ENCODE measurements around the gene PAQR6. TPM values are rescaled to one million over a fixed set of nuclear protein-coding genes. Genes with fewer than 3 reads are reported as not detected.

The PAQR6 gene, protein sequence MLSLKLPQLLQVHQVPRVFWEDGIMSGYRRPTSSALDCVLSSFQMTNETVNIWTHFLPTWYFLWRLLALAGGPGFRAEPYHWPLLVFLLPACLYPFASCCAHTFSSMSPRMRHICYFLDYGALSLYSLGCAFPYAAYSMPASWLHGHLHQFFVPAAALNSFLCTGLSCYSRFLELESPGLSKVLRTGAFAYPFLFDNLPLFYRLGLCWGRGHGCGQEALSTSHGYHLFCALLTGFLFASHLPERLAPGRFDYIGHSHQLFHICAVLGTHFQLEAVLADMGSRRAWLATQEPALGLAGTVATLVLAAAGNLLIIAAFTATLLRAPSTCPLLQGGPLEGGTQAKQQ
- total RNA-seq (2012; rRNA removed) (under 0.01 TPM in 1 of 2 replicates, not detected in the other), polyA plus RNA-seq (2012; rRNA removed) (0.57 and 0.67 TPM in 2 replicates), Bru-seq, nascent RNA (percentile 49 among the genes with signal in this experiment), BruChase-seq, experiment 1, labeled RNA remaining after a 6-hour chase (percentile 55 among the genes with signal in this experiment), BruChase-seq, experiment 2, labeled RNA remaining after a 2-hour chase (percentile 46 among the genes with signal in this experiment)
- polyA plus RNA-seq (2012; cell fraction: cytosol; rRNA removed): 0.19 and 0.32 TPM in 2 replicates
- polyA plus RNA-seq (2012; cell fraction: nucleus; rRNA removed; ENCODE audit: low replicate concordance): 6.4 and 13.6 TPM in 2 replicates
- long read RNA-seq: 0 reads

DNA sequence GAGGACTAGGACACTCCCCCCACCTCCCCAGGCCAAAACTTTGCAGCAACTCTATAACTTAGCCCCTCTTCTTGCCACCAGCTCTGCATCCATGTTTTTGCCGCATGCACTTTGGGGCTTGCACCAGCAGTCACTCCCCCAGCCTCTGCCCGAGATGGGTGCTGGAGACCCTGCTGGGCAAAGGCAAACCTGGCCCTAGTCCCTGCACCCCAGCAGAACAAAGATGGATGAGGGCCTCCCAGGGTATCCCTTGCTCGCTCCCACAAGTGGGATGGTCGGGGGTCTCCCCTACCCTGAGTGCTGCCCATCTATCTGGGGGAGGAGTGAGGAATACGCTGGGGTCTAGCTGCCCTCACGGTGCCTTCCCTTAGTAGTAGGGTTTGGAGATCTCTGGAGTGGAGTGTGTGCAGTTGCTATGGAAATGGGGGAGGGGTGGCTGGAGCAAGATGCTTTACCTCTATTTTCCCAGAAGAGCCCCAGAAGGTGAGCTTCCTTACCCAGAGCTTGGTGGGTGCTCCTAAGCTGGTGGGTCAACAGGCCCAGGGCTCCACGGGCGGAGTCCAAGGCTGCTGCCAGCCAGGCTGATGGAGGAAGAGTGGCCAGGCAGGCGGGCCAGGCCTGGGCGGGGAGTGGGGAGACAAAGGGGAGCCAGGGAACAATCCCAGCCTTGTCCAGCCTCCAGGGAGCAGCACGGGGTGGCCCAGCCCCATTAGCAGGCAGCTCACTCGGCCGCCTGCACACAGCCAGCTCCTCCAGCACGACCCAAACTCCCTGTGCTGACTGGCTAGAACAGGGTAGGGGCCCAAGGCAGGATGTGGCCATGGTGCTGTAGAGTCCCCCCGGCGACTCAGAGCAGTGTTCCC lies at the start of gene PAQR6:
Gene PAQR6, minus strand, starts transcription at position 597 of the 863 bp plus-strand sequence. CDS start 1,325 bp downstream, outside the sequence.
- Histone ChIP-seq H3K79me1 (ENCODE audit: low read depth in 1 of 2, low read length in 2 of 2) (no peaks in the 10 kb centered on the region), H3K27me3 (ENCODE audit: control insufficient read depth, insufficient read depth, low read length) (peaks cover 12% of the 10 kb centered on the region; the same call in 1 of the 2 replicates), H3K4ac (ENCODE audit: low read depth, low read length) (no peak within 1 kb of the TSS), H3K9me3 (ENCODE audit: control insufficient read depth, insufficient read depth, low read length) (no peaks in the 10 kb centered on the region), H2AK5ac (ENCODE audit: low read depth, low read length) (no peak within 1 kb of the TSS), H3K14ac (replicated peaks; ENCODE audit: low read depth, low read length) (no peak within 1 kb of the TSS), H2BK120ac (ENCODE audit: low read depth, low read length) (no peak within 1 kb of the TSS), H3K18ac (ENCODE audit: low read depth, low read length) (no peak within 1 kb of the TSS), H2BK5ac (ENCODE audit: low read depth, low read length, poor library complexity, severe bottlenecking) (no peak within 1 kb of the TSS), H3K36me3 (ENCODE audit: control insufficient read depth, insufficient read depth, low read length) (peaks cover 37% of the 10 kb centered on the region), H4K20me1 (ENCODE audit: insufficient read depth, low read length) (no peaks in the 10 kb centered on the region; the same call in none of the 2 replicates), H2AFZ (replicated peaks; ENCODE audit: low read length, poor library complexity) (no peak within 1 kb of the TSS), H3K23ac (ENCODE audit: low read depth, low read length) (0 out of 2 replicates have a peak within 1 kb of the TSS, but pooled peaks have one; percentile 10), H2BK20ac (ENCODE audit: low read depth, low read length) (no peak within 1 kb of the TSS), H3K4me1 (ENCODE audit: control insufficient read depth, insufficient read depth, low read length) (peaks cover 2% of the 10 kb centered on the region; the same call in 1 of the 2 replicates), H3K4me3 (ENCODE audit: insufficient read depth, low read depth, low read length) (no peak within 1 kb of the TSS), H2AK9ac (replicated peaks; ENCODE audit: low read depth, low read length, poor library complexity) (peak within 1 kb of the TSS; percentile 44), H2BK15ac (ENCODE audit: low read depth, low read length) (no peak within 1 kb of the TSS), H4K8ac (ENCODE audit: low read depth in 2 of 2, low read length in 2 of 2) (no peak within 1 kb of the TSS), H3K4me2 (ENCODE audit: low read depth, low read length) (no peak within 1 kb of the TSS), H3K27ac (ENCODE audit: insufficient read depth, low read length) (no peak within 1 kb of the TSS), H4K91ac (ENCODE audit: insufficient read depth, low read depth, low read length) (no peak within 1 kb of the TSS), H3K9me1 (ENCODE audit: insufficient read depth, low read length) (no peaks in the 10 kb centered on the region), H3K9ac (ENCODE audit: low read depth, low read length) (no peak within 1 kb of the TSS), H3K56ac (ENCODE audit: extremely low read depth, insufficient read depth, low read length) (no peak within 1 kb of the TSS), H4K5ac (ENCODE audit: low read depth, low read length) (no peak within 1 kb of the TSS)
- BruUV-seq (replicated peaks): no TSS peak
- no peak; the same call in 1 of the 2 replicates for ATAC-seq (ENCODE audit: low read depth)
- POLR2A ChIA-PET (ENCODE audit: unreplicated experiment): interaction anchor here (0.6 kb wide), 1 partner anchor 35 kb away, joined by 4 read pairs; the partner anchor contains the start of gene SMG5
- no peak for DNase-seq
- in situ Hi-C loops (cut with MboI; ENCODE audit: low sequenced_read_pairs) (no loop called here), intact Hi-C loops (cut with micrococcal nuclease) (no loop called here), dilution Hi-C loops (cut with HindIII; ENCODE audit: low sequenced_read_pairs, unreplicated experiment) (no loop called here)
- 65% methylated on average over 4 of the region's 16 CpGs; no CpG with 5 or more reads in 1 of the 2 experiments for WGBS, 2 experiments (ENCODE audit: extremely low coverage in 2 of 2, insufficient read length in 1 of 2)
- CTCF ChIA-PET: no interaction called here
- no peak for TF ChIP-seq MXI1 (IDR thresholded peaks at IDR 0.05; ENCODE audit: borderline replicate concordance, low read depth, low read length)
- no peak for TF ChIP-seq RCOR1 (IDR thresholded peaks at IDR 0.05; ENCODE audit: insufficient replicate concordance, low read length)
- TF ChIP-seq POLR2A (IDR thresholded peaks at IDR 0.05; ENCODE audit: low read depth, low read length): no peak
- TF ChIP-seq SMC3 (IDR thresholded peaks at IDR 0.05; ENCODE audit: low read depth, low read length): no peak
- TF ChIP-seq RAD21 (IDR thresholded peaks at IDR 0.05; ENCODE audit: low read length): no peak
- TF ChIP-seq, protein P1, sequence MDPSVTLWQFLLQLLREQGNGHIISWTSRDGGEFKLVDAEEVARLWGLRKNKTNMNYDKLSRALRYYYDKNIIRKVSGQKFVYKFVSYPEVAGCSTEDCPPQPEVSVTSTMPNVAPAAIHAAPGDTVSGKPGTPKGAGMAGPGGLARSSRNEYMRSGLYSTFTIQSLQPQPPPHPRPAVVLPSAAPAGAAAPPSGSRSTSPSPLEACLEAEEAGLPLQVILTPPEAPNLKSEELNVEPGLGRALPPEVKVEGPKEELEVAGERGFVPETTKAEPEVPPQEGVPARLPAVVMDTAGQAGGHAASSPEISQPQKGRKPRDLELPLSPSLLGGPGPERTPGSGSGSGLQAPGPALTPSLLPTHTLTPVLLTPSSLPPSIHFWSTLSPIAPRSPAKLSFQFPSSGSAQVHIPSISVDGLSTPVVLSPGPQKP (IDR thresholded peaks at IDR 0.05; ENCODE audit: borderline replicate concordance, low read depth, low read length): no peak
- TF ChIP-seq, protein P2, sequence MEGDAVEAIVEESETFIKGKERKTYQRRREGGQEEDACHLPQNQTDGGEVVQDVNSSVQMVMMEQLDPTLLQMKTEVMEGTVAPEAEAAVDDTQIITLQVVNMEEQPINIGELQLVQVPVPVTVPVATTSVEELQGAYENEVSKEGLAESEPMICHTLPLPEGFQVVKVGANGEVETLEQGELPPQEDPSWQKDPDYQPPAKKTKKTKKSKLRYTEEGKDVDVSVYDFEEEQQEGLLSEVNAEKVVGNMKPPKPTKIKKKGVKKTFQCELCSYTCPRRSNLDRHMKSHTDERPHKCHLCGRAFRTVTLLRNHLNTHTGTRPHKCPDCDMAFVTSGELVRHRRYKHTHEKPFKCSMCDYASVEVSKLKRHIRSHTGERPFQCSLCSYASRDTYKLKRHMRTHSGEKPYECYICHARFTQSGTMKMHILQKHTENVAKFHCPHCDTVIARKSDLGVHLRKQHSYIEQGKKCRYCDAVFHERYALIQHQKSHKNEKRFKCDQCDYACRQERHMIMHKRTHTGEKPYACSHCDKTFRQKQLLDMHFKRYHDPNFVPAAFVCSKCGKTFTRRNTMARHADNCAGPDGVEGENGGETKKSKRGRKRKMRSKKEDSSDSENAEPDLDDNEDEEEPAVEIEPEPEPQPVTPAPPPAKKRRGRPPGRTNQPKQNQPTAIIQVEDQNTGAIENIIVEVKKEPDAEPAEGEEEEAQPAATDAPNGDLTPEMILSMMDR (conservative IDR thresholded peaks at IDR 0.05; ENCODE audit: low read depth, low read length): no peak
- TF ChIP-seq, protein P3, sequence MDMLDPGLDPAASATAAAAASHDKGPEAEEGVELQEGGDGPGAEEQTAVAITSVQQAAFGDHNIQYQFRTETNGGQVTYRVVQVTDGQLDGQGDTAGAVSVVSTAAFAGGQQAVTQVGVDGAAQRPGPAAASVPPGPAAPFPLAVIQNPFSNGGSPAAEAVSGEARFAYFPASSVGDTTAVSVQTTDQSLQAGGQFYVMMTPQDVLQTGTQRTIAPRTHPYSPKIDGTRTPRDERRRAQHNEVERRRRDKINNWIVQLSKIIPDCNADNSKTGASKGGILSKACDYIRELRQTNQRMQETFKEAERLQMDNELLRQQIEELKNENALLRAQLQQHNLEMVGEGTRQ (IDR thresholded peaks at IDR 0.05; ENCODE audit: low read depth, low read length): no peak
- TF ChIP-seq MAFK (IDR thresholded peaks at IDR 0.05; ENCODE audit: low read depth, low read length): no peak
- TF ChIP-seq NFE2L2 (IDR thresholded peaks at IDR 0.05; ENCODE audit: low read depth, low read length): no peak
- TF ChIP-seq FOS (IDR thresholded peaks at IDR 0.05; ENCODE audit: low read depth, low read length): no peak
